COLO829 (cell line): ENCODE data around the gene OLFM2.
"Not testable (repeated sequence)": the region's sequence is repeated elsewhere in the genome, so short reads cannot be mapped to it uniquely, and the experiment has no call there.

Source experiments
- DNase-seq: peaks from one replicate; pipeline ENCODE4 v3.0.0; 2012; ENCODE audit warnings: low spot score

The OLFM2 gene

DNA sequence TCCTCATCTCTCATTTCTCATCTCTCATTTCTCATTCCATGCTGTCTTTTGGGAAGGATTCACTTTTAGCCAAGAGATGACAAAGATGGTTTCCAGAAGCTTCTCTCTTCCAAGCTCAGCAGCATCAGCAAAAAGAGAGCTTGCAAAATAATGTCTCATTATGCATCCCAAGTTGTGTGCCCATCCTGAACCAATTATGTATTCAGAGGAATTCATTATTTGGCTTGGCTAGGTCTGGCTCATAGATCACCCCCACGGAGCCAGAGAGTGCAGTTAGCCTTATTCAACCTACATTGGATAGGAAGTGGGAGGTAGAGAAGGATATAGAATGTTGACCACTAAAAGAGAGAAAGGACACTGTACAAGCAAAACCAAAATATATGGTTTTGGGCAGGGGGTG lies 5.4 kb upstream of the OLFM2 start:
- no peak for DNase-seq

DNA sequence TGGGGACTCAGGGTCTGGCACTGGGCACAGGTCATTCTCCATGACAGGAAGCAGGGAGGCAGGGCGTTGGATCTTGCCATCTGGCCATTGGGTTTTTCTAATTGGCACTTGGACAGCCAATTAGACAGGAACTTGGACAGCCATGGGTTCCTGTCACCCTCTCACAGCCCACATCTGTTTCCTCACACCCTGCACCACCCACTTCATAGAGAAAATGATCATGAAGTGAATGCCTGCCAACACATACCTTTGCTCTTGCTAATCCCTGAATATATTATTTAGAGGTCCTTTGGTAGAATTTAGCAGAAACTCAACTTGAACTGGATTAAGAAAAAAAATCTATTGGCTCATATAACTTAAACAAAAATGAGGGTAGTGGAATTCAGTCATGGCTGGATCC lies 4.9 kb upstream of the OLFM2 start:
- DNase-seq = no peak

DNA sequence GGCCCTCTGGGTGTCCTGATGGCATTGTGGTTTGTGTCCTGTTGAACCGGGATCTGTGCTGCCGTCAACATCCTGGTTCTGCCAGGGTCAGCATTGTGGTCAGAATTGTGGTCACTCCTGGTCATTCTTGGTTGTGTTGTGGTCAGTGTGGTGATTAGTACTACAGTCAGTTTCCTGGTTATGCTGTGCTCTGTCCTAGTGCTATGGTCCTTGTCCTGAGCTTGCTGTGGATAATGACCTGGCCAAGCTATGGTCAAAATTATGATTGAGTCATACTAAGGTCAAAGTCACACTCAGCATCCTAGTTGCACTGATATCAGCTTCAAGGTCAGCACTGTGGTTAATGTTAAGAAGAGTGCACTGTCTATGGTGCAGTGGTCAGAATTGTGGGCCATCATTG lies 4.5 kb upstream of the OLFM2 start:
- DNase-seq = no peak

DNA sequence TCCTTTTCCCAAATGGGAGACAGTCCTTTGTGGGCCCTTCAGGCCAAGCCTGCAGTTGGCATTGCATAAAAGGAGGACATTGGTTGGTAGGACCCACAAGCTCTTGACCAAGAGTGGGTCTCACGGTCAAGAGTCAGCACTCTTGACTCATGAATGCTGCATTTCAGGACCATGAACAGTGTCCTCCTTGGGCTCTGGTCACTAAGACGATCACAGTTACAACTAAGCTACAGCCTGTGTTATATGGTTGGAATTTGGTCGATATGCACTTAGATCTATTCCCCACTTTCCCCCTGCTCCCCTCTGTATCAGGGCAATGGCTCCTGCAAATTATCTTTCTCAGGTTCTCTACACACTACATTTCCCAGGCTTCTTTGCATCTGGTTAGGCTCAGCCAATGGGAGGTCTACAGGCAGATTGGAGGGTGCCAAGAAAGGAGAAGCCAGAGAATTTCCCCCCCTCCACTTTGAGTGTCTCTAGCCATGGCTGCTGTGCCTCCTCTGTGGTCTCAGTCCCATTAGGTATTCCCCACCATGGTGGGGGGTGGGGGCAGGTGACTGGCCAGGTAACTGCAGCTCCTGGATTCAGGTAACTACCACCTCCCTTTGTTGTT lies 3.1 kb upstream of the OLFM2 start:
- DNase-seq = no peak

DNA sequence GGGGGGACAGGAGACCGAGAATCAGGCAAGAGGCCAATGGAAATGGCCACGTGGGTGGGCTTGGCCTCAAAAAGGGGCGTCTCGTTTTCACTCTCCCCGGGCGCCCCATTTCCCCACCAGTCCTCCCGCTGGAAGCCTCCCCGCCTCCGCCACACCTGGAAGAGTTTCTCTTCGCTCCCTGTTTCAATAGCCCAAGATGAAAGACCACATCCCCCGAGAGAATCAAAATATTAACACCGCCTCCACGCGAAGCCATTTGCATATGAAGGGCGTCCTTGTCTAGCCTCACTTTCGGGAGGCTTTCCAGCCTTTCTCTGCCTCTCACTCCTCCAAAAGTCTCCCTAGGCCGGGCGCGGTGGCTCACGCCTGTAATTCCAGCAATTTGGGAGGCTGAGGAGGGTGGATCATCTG lies 691 bp upstream of the OLFM2 start:
- no peak for DNase-seq

DNA sequence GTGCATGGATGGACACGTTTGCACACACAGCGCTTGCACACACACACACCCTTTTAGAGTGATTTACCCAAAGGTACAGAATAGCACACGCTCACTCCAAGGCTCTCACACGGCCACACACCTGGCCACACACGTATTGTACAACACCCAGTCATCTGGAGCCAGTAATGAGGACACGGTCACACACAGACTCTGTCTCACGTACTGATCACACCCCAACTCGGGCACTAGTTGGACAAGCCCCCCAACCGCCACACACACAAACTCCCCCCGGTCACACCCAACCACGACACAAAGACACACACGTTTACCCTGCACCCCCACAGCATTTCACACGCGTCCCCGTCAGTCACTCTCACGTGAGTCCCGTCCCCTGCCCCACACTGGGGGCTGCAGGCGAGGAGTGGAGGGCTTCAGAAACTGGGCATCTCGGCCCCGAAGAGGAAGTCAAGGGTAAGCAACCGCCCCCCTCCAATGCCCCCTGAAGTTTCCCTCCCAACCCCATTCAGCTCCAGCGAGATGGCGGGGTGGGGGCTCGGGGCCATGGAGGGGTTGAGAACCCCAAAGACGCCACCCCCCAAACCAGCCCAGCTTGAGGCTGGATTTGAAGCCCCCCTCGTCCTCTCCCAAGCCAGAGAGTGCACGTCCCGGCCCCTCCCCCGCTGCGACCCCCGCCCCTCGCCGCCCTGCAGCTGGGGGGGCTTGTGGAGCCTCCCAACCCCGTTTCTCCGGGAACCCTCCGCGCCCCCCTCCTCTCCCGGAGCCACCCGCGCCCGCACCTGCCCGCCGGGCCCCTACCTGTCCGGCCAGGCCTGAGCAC lies 599 bp downstream of the OLFM2 start:
- no peak for DNase-seq

DNA sequence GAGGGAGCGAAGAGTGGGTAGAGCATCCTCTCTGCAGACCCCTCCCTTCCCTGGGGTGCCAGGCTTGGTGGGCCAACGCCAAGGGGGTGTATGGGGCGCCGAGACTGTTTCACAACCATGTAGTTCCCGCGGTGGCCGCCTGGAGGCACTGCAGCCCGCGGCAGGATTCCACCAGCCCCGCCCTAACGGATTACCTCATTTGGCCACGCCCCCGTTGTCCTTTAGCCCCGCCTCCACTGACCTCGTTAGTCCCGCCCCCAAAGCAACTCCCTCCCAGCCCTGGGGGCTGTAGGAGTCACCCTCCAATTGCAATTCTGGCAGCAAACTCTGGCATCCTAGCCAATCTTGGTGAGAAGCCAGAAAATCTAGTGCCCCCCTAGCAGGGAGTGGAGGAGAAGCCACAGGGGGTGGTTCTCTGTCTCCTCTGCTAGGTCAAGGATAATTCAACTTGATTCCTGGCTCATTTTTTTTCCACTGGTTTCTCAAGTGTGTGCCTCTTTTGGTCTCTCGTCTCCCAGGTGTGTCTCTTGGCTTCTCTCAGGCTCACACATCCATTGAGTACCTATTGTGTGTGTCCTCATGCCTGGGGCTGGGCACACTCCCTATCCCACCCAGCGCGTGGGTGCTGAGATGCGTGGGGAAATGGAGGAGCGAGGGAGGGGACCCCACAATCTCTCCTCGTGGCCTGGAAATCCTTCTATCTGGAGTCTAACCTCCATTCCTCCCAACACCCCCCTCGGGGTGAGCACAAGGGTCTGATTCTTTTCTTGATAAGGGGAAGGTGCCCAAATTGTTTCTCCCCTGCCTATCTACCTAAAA lies 2.0 kb downstream of the OLFM2 start:
- peak; percentile 84 for DNase-seq

DNA sequence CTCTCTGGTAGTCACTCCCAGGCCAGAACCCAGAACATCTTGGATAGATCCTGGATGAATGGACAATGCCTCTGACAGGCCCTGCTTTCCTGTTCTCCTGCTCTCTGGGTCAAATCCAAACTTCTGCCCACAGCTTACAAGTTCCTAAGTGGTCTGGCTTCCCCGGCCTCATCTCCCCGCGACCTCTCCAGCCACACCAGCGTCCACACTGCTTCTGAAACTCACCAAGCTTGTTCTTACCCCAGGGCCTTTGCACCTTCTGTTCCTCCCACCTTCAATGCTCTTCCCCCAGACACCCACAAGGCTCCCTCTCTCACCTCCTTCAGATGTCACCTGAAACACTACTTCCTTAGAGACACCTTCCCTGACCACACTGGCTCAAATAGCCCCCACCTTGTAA lies 3.5 kb downstream of the OLFM2 start:
- DNase-seq = no peak

DNA sequence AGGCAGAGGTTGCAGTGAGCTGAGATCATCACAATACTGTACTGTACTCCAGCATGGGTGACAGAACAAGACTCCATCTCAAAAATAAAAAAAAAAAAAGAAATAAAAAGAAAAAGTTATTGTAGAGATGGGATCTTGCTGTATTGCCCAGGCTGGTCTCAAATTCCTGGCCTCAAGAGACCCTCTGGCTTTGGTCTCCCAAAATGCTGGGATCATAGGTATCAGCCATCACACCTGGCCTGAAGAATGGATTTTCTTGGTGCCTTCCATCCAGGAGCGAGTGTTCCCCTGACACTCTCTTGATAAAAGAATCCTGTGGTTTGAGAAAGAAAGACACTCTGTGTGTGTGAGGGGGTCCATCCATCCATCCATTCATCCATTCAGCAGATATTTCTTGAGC lies 4.7 kb downstream of the OLFM2 start:
- no peak for DNase-seq

DNA sequence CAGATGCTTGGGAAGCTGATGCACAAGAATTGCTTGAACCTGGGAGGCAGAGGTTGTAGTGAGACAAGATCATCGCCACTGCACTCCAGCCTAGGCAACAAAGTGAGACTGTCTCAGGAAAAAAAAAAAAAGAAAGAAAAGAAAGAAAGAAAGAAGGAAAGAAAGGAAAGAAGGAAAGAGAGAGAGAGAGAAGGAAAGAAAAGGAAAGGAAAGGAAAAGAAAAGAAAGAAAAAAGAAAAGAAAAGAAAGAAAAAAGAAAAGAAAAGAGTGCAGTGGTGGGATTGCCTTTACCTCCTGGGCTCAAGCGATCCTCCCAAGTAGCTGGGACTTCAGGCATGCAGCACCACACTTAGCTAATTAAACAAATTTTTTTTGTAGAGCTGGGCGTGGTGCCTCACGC lies 12.9 kb downstream of the OLFM2 start:
- DNase-seq = no peak

DNA sequence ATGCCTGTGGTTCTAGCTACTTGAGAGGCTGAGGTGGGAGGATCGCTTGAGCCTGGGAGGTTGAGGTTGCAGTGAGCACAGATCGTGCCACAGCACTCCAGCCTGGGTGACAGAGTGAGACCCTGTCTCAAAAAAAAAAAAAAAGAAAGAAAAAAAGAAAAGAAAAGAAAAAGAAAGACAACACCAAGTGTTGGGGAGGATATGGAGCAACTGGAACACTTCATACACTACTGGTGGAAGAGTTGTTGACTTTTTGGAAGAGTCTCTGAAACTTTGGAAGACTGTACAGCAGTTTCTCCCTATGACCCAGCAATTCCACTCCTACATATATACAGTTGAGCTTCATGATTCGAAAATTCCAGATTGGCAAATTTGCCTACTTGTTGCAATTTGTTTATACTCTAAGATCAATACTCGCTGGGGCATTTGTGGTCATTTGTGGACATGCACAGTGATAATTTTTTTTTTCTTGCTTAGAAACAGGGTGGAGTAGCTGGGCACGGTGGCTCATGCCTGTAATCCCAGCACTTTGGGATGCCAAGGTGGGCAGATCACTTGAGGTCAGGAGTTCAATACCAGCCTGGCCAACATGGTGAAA lies 13.4 kb downstream of the OLFM2 start:
- DNase-seq = not testable (repeated sequence)

DNA sequence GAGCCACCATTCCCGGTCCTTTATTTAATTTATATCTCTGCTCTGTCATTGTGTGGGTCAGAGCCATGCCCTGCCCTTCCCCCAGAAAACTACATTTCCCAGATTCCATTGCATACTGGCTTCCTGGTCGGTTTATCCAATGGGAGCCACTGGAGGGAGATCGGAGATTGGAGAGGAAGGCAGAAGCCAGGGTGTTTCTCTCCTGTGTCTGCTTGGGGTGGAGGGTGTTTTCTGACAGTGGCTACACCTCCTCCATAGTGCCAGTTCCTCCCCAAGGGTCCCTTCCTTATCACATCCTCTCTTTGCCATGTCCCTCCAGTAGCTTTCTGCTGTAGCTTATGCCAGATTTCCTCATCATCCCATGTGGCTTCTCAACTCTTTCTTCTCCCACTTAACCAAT lies 19.0 kb downstream of the OLFM2 start:
- peak; percentile 87 for DNase-seq

DNA sequence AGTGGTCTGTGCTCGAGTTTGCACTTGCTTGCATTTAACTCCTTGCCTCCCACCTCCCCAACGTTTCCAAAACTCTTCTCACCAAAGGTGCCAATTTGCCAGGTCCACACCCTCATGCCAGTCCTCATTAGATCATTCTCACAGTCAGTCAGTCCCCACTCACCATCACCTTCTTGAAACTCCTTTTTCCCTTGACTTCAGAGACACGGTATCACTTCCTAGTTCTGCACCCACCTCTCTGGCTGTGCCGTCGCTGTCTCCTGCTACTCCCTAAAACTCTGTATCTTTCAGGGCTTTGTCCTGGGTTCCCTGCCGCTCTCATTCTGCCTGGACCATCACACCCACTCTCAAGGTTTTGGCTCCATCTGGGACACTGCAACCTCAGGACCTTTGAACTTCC lies 19.6 kb downstream of the OLFM2 start:
- no peak for DNase-seq

DNA sequence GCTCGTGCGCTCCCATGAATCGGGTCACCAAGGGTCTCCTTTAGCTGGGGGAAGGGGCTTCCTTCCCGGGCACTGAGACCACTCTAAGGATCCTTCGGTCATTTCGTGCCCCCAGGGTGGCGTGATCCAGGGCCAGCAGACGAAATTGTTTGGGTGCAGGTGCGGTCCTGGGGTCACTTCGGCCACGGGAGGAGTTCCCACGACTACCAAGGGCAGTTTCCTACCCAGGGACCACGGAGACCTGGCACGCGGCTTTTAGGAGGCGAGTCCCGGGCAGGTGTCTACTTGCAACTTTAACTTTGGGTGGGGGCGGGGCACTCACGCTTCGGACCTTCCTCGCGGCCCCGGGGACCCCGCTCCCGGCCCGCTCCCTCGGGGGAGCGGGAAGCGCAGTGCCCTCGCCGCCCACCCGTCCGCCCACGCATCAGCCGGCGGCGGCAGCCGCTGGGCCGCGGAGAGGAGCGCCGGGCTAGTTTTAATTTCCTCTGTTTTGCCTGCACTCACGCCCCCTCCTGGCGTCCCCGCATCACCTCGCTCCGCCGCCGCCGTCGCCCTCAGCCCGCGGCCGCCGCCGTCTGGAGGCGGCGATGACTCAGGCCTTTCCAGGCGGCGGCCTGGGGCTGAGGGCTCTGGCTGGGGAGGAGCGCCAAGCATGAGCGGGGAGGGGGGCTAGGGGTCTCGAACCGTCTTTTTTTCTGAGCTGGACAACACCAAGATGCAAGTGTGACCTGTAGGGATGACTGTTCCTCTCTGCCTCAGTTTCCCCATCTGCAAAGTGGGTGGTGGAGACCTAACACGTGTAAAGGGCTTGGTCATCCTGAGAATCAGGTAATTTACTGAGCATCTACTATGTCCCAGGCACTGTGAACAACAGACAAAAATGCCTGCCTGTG lies 21.8 kb downstream of the OLFM2 start:
- peak; percentile 89 for DNase-seq

DNA sequence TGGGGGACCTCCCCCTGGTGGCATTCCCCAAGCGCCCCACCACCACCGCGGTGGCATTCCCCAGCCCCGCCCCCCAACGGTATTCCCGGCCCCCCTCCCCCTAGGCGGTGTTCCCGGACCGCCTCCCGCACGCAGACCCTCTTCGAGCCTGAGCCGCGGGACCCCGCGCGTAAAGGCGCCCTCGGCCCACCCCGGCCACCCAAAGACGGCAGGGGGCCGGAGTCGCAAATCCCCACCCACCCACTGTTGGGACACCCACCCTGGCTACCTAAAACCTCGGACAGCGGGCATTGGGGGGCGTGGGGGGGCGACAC lies 22.4 kb downstream of the OLFM2 start:
- no peak for DNase-seq

DNA sequence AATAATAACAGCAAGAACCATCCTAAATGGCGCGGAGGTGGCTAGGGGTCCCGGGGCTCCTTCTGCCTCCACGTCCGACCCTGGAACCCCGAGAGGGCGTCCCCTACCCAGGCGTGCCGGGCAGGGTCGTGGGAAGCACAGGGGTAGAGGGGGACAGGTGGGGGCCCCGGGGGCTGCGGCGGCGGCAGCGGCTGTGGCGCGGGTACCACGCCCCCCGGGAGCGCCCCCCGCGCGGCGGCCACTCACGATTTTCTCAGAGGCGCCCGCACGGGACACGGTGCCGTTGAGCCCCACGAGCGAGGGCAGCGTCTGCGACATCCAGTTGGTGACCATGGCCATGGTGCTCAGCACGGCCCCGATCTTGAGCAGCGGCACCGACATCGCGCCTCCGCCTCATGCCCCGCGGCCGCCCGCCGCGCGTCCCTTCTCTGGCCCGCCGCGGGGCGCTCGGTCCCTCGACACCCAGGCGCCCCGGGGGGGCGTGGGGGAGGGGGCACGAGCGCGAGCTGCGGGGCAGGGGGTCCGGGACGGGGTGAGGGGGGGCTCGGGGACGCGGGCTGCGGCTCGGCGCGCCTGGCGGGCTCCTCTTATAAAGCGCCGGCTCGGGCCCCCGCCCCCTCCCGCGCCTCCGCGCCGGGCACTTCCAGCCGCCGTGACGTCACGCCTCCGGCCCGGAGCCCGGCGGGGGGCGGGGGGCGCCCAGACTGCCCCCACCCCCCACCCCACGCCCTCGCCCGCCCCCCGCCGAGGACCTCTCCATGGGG lies 22.9 kb downstream of the OLFM2 start:
- no peak for DNase-seq

DNA sequence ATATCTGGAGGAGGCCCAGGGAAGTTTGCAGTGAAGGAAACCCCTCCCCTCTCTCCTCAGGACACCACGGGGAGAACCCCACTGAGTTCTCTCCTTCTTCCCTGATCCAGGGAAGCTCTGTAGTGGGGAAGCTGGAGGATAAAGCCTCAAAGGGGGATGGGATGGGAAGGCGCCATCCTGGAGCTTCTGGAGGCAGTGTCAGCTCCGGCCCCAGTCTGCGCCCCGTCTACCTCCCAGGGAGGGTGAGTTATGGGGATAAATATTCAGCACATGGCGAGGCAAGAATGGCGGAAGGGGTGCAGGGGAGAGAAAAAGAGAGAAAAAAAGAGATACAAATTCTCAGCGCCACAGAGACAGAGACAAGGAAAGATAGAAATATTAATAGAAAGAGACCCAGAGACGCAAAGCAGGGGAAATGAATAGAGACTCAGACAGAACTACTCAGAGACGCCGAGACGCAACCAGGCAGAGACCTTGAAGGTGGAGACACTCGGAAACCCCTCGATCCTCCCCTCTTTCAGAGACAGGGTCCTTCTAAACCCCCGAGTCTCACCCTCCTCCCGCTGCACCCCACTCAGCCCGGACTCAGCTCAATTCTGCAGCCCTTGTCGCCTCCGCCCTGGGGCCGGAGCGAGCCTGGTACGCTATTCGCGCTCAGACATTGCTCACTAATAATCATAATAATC lies 23.6 kb downstream of the OLFM2 start:
- DNase-seq = no peak

DNA sequence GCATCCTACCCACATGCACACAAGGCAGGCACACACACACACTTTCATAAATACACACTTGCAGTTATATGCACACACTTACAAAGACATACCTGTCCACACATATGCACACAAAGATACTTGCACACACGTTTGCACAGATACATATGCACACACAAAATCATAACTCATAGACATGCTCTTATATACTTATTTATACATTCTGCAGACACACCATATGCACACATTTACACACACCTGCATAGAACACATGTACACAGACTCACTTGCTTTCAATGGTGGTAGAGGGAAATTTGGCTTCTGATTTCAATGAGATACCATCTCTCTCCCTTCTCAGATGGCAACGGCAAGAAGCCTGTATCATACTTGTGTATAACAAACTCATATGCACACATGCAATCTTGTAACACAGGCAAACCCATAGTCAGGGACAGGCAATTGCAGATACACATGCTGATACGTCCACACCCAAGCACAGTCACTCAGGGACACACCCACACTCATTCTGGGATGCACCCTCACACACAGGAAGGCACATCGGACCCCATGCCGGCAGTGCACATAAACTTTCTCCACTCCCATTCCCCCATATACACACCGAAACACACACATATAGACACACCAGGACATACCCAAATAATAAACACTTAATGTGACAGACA lies 24.7 kb downstream of the OLFM2 start:
- DNase-seq = no peak

DNA sequence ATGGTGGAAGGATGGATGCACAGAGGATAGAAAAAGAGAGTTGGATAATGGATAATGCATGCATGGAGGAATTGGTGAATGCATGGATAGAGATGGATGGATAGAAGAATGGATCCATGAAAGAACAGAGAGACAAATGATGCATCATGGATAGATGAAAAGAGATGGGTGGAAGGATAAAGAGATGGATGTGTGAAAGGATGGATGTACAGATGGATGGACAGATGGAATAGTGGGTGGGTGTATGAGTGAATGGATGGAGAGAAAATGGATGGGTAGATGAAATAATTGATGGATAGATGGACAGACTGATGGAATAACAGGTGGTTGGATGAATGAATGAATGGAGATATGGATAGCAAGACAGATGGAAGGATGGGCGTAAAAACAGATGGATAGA lies 25.7 kb downstream of the OLFM2 start:
- no peak for DNase-seq

DNA sequence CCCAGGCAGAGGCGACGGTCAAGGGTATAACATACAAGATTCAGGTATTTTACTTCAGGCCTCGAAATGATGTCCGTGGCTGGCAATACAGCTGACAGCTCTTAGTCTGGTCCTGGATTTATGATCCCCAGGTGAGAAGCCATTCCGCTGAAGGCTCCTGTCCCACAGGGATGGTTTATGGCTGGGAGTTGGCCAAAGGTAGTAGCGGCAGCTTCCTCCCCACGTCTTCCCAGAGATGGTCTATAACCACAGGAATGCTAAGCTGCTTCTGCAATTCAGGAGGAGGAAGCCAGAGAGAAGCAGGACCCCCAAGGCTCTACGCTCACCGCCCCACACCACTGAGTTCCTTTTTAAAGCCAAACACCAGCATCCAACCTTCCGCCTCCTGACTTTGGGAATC lies 27.1 kb downstream of the OLFM2 start:
- DNase-seq = no peak
